GM23338 (cell line): Measurements from ENCODE around the gene TOR3A. TPM values are rescaled to one million over a fixed set of nuclear protein-coding genes. Genes with fewer than 3 reads are reported as not detected.

Experiments
- EZH2 ChIP-seq: fragments of 200-600 bp; sonication (generic); IDR thresholded peaks from one replicate; pipeline ENCODE4 v1.8.0; 2017; ENCODE audit warnings: antibody characterized with exemption, mild to moderate bottlenecking, low read depth; ENCODE audit not compliant: unreplicated experiment
- EZH2phosphoT487 ChIP-seq: fragments of 200-600 bp; sonication (generic); IDR thresholded peaks from one replicate; pipeline ENCODE4 v1.8.1; 2018; ENCODE audit warnings: antibody characterized with exemption; ENCODE audit not compliant: unreplicated experiment
- JUNB ChIP-seq: IDR thresholded peaks from one replicate; pipeline ENCODE4 v1.6.1; 2016; ENCODE audit warnings: antibody characterized with exemption; ENCODE audit not compliant: unreplicated experiment
- NANOG ChIP-seq: IDR thresholded peaks from 2 replicates; pipeline ENCODE4 v1.6.1; 2016; ENCODE audit warnings: antibody characterized with exemption, borderline replicate concordance
- STAT1 ChIP-seq: IDR thresholded peaks from one replicate; pipeline ENCODE4 v1.6.1; 2016; ENCODE audit warnings: antibody characterized with exemption; ENCODE audit not compliant: unreplicated experiment
- ZNF331 ChIP-seq: fragments of 250-450 bp; sonication (Bioruptor Pico); IDR thresholded peaks from 2 replicates; pipeline ENCODE4 v1.5.0; 2020; ENCODE audit warnings: low read depth, mild to moderate bottlenecking, moderate library complexity
- polyA plus RNA-seq: library from polyadenylated mRNA; unstranded; fragments of >200 nt; fragmentation: Nextera tagmentation; extraction: Ambion mirVana; gene quantifications from 2 replicates; pipeline ENCODE4 v1.2.1, GENCODE V29; 2016
- total RNA-seq: library from RNA; depleted of rRNA; stranded (reverse); fragments of >200 nt; shearing (Covaris generic); gene quantifications from 2 replicates; pipeline ENCODE4 v1.2.3, GENCODE V29; 2014
- TF ChIP-seq, protein P1 (sequence below): fragments of 250-450 bp; sonication (Bioruptor Pico); IDR thresholded peaks from 2 replicates; pipeline ENCODE4 v1.5.0; 2020; ENCODE audit warnings: mild to moderate bottlenecking, moderate library complexity
- TF ChIP-seq, protein P2 (sequence below): IDR thresholded peaks from 2 replicates; pipeline ENCODE4 v1.6.1; 2016; ENCODE audit warnings: antibody characterized with exemption
- TF ChIP-seq, protein P3 (sequence below): IDR thresholded peaks from one replicate; pipeline ENCODE4 v1.6.1; 2018; ENCODE audit warnings: antibody characterized with exemption; ENCODE audit not compliant: unreplicated experiment

The TOR3A gene
- total and polyA plus RNA-seq, 2 experiments from 2014 or later, result 11.2 to 57.6 TPM

DNA sequence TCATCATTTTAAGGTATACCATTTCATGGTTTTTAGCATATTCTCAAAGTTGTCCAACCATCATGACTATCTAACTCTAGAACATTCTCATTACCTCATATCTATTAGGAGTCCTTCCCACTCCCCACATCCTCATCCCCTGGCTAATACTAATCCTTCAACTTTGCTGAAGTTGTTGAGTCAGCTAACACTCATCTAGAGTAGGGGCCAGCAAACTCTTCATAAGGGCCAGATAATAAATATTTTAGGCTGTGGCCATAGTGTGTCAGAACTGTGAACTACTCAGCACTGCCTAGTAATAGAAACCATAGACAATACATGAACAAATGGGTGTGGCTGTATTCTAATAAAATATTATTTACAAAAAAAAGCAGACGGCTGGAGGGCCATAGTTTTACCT, 43.0 kb downstream of the TOR3A start (continued):
- TF ChIP-seq, protein P1, sequence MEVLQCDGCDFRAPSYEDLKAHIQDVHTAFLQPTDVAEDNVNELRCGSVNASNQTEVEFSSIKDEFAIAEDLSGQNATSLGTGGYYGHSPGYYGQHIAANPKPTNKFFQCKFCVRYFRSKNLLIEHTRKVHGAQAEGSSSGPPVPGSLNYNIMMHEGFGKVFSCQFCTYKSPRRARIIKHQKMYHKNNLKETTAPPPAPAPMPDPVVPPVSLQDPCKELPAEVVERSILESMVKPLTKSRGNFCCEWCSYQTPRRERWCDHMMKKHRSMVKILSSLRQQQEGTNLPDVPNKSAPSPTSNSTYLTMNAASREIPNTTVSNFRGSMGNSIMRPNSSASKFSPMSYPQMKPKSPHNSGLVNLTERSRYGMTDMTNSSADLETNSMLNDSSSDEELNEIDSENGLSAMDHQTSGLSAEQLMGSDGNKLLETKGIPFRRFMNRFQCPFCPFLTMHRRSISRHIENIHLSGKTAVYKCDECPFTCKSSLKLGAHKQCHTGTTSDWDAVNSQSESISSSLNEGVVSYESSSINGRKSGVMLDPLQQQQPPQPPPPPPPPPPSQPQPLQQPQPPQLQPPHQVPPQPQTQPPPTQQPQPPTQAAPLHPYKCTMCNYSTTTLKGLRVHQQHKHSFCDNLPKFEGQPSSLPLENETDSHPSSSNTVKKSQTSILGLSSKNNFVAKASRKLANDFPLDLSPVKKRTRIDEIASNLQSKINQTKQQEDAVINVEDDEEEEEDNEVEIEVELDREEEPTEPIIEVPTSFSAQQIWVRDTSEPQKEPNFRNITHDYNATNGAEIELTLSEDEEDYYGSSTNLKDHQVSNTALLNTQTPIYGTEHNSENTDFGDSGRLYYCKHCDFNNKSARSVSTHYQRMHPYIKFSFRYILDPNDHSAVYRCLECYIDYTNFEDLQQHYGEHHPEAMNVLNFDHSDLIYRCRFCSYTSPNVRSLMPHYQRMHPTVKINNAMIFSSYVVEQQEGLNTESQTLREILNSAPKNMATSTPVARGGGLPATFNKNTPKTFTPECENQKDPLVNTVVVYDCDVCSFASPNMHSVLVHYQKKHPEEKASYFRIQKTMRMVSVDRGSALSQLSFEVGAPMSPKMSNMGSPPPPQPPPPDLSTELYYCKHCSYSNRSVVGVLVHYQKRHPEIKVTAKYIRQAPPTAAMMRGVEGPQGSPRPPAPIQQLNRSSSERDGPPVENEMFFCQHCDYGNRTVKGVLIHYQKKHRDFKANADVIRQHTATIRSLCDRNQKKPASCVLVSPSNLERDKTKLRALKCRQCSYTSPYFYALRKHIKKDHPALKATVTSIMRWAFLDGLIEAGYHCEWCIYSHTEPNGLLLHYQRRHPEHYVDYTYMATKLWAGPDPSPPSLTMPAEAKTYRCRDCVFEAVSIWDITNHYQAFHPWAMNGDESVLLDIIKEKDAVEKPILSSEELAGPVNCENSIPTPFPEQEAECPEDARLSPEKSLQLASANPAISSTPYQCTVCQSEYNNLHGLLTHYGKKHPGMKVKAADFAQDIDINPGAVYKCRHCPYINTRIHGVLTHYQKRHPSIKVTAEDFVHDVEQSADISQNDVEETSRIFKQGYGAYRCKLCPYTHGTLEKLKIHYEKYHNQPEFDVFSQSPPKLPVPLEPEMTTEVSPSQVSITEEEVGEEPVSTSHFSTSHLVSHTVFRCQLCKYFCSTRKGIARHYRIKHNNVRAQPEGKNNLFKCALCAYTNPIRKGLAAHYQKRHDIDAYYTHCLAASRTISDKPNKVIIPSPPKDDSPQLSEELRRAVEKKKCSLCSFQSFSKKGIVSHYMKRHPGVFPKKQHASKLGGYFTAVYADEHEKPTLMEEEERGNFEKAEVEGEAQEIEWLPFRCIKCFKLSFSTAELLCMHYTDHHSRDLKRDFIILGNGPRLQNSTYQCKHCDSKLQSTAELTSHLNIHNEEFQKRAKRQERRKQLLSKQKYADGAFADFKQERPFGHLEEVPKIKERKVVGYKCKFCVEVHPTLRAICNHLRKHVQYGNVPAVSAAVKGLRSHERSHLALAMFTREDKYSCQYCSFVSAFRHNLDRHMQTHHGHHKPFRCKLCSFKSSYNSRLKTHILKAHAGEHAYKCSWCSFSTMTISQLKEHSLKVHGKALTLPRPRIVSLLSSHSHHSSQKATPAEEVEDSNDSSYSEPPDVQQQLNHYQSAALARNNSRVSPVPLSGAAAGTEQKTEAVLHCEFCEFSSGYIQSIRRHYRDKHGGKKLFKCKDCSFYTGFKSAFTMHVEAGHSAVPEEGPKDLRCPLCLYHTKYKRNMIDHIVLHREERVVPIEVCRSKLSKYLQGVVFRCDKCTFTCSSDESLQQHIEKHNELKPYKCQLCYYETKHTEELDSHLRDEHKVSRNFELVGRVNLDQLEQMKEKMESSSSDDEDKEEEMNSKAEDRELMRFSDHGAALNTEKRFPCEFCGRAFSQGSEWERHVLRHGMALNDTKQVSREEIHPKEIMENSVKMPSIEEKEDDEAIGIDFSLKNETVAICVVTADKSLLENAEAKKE (CRISPR knock-in tag), result no peak
- no peak for TF ChIP-seq NANOG
- no peak for TF ChIP-seq ZNF331
- TF ChIP-seq EZH2, result no peak
- TF ChIP-seq EZH2phosphoT487, result no peak
- TF ChIP-seq, protein P2, sequence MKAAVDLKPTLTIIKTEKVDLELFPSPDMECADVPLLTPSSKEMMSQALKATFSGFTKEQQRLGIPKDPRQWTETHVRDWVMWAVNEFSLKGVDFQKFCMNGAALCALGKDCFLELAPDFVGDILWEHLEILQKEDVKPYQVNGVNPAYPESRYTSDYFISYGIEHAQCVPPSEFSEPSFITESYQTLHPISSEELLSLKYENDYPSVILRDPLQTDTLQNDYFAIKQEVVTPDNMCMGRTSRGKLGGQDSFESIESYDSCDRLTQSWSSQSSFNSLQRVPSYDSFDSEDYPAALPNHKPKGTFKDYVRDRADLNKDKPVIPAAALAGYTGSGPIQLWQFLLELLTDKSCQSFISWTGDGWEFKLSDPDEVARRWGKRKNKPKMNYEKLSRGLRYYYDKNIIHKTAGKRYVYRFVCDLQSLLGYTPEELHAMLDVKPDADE, result no peak
- TF ChIP-seq, protein P3, sequence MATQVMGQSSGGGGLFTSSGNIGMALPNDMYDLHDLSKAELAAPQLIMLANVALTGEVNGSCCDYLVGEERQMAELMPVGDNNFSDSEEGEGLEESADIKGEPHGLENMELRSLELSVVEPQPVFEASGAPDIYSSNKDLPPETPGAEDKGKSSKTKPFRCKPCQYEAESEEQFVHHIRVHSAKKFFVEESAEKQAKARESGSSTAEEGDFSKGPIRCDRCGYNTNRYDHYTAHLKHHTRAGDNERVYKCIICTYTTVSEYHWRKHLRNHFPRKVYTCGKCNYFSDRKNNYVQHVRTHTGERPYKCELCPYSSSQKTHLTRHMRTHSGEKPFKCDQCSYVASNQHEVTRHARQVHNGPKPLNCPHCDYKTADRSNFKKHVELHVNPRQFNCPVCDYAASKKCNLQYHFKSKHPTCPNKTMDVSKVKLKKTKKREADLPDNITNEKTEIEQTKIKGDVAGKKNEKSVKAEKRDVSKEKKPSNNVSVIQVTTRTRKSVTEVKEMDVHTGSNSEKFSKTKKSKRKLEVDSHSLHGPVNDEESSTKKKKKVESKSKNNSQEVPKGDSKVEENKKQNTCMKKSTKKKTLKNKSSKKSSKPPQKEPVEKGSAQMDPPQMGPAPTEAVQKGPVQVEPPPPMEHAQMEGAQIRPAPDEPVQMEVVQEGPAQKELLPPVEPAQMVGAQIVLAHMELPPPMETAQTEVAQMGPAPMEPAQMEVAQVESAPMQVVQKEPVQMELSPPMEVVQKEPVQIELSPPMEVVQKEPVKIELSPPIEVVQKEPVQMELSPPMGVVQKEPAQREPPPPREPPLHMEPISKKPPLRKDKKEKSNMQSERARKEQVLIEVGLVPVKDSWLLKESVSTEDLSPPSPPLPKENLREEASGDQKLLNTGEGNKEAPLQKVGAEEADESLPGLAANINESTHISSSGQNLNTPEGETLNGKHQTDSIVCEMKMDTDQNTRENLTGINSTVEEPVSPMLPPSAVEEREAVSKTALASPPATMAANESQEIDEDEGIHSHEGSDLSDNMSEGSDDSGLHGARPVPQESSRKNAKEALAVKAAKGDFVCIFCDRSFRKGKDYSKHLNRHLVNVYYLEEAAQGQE, result no peak
- TF ChIP-seq JUNB, result no peak
- no peak for TF ChIP-seq STAT1
